ENCODE results near the gene TECRL.

Gene TECRL

DNA sequence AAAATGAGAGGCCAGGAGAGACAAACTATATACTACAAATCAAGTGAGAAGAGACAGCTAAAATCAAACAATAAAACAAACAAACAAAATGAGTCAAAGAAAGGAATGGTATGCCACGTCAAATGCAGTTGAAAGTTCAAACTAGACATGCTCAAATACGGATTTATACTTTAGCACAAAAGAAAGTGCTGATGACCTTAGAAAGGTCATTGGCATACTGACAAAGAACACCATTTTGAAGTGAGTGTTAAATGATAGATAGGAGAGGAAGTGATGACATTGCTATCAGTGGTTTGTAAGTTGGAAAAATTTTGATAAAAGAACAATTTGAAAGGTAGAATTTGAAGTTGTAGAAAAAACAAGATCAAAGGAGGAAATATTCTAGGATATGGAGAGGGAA is 55.3 kb downstream of the TECRL start:
- Histone ChIP-seq H3K4me1 (ENCODE audit: control insufficient read depth in 1 of 2, insufficient read depth in 1 of 2, low read depth in 1 of 2, low read length in 1 of 2) (no peaks in the 10 kb centered on the region), H3K4me3 (ENCODE audit: low read depth in 1 of 2, low read length in 1 of 2) (no peak overlapping the region), H3K9me3 (no peaks in the 10 kb centered on the region), H3K36me3 (no peaks in the 10 kb centered on the region), H3K27ac (no peak overlapping the region), H3K27me3 (no peaks in the 10 kb centered on the region)
- TF ChIP-seq, protein P1, sequence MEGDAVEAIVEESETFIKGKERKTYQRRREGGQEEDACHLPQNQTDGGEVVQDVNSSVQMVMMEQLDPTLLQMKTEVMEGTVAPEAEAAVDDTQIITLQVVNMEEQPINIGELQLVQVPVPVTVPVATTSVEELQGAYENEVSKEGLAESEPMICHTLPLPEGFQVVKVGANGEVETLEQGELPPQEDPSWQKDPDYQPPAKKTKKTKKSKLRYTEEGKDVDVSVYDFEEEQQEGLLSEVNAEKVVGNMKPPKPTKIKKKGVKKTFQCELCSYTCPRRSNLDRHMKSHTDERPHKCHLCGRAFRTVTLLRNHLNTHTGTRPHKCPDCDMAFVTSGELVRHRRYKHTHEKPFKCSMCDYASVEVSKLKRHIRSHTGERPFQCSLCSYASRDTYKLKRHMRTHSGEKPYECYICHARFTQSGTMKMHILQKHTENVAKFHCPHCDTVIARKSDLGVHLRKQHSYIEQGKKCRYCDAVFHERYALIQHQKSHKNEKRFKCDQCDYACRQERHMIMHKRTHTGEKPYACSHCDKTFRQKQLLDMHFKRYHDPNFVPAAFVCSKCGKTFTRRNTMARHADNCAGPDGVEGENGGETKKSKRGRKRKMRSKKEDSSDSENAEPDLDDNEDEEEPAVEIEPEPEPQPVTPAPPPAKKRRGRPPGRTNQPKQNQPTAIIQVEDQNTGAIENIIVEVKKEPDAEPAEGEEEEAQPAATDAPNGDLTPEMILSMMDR (IDR thresholded peaks at IDR 0.05), result no peak

DNA sequence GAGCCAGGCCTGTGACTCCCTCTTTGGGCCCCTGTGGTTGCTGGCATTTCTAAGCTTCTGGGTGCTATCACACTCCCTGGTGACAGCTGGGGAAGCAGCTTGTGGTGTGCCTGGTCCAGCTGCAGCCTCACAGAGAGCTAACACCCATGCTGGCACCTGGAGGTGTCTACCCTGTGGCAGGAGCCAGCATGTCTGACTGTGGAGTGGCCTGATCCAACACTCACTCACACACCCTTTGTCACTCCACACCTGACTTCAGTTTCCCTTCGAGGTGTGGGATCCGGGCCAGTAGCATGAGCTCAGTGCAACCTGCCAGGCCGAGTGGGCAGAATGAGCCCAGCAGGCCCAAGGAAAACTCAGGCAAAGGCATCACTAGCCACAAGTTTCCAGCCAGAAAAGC is 67.5 kb downstream of the TECRL start:
- Histone ChIP-seq H3K4me3 (ENCODE audit: low read depth in 1 of 2, low read length in 1 of 2) (no peak overlapping the region), H3K27me3 (no peaks in the 10 kb centered on the region), H3K9me3 (no peaks in the 10 kb centered on the region), H3K4me1 (ENCODE audit: control insufficient read depth in 1 of 2, insufficient read depth in 1 of 2, low read depth in 1 of 2, low read length in 1 of 2) (no peaks in the 10 kb centered on the region), H3K27ac (no peak overlapping the region), H3K36me3 (no peaks in the 10 kb centered on the region)
- TF ChIP-seq, protein P1 (IDR thresholded peaks at IDR 0.05), result no peak

DNA sequence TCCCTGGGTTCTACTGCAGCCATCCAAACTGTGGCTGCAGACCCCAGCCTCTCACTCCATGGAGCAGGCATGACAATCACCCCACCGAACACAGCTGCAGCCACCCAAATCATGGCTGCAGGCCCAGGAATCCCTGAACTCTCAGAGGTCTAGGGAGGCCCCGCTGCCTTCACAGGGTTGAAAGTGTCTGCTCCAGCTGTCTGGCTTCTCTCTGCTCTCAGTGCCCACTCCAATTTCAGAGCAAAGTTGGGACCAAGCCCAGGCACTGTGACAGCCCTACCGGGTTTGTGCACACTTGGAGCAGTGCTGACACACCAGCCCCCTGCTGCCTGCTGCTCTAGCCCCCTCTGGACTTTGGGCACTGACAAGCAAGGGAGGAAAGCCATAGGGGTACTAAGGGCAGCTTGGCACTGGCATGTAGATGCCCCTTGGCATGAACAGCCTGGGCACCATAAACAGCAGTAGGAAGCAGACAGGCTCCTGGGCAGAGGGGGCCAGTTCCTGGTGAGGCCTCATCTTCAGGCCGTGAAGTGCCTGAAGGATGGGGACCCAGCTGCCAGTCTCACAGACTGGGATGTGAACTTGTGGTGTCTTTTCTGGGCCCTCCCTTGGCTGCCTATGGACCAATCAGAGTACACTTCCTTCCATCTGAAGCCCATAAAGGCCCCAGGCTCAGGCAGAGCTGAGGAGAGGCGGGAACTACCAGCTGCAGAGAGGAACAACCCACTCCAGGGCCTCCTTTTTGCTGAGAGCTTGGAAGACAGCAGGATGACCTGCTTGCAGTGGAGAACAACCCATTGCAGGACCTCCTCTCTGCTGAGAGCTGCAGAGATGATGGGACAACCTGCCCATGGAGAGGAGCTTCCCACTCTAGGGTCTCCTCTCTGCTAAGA is 68.8 kb downstream of the TECRL start:
- H3K4me1 ChIP-seq (ENCODE audit: control insufficient read depth in 1 of 2, insufficient read depth in 1 of 2, low read depth in 1 of 2, low read length in 1 of 2), result no peaks in the 10 kb centered on the region
- TF ChIP-seq, protein P1 (IDR thresholded peaks at IDR 0.05), result no peak
- no peak overlapping the region for H3K27ac ChIP-seq
- H3K4me3 ChIP-seq (ENCODE audit: low read depth in 1 of 2, low read length in 1 of 2), result no peak overlapping the region
- no peaks in the 10 kb centered on the region for H3K9me3 ChIP-seq
- no peaks in the 10 kb centered on the region for H3K27me3 ChIP-seq
- H3K36me3 ChIP-seq, result no peaks in the 10 kb centered on the region

DNA sequence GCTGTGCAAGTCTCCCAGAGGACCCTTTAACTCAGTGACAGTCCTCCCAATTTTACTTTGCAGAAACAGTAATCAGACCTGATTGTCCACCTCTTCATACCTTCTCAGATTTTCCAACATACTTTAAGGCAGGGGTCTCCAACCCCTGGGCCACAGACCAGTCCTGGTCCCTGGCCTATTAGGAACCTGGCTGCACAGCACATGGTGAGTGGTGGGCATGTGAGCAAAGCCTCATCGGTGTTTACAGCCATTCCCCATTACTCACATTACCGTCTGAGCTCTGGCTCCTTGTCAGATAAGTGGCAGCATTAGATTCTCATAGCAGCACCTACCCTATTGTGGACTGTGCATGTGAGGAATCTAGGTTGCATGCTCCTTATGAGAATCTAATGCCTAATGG is 74.3 kb downstream of the TECRL start:
- Histone ChIP-seq H3K27me3 (no peaks in the 10 kb centered on the region), H3K4me3 (ENCODE audit: low read depth in 1 of 2, low read length in 1 of 2) (no peak overlapping the region), H3K27ac (no peak overlapping the region), H3K9me3 (no peaks in the 10 kb centered on the region), H3K36me3 (no peaks in the 10 kb centered on the region), H3K4me1 (ENCODE audit: control insufficient read depth in 1 of 2, insufficient read depth in 1 of 2, low read depth in 1 of 2, low read length in 1 of 2) (no peaks in the 10 kb centered on the region)
- TF ChIP-seq, protein P1 (IDR thresholded peaks at IDR 0.05), result no peak

DNA sequence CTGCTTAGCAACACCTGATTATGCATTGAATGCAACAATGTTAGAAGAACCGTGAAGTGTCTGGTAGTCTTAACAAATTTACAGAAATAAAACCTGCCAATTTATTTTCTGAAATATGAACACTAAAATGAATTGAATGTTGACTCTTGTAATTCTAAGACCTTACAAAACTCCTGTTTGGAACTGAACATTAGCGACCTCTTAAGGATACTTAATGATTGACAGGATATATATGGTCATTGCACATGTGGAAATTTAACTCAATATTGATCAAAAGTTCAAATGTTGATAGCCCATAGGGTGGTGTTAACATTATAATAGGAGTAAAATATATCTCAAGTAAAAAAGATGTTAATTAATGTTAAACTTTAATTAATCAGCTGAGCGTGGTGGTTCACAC is 79.1 kb downstream of the TECRL start:
- Histone ChIP-seq H3K27me3 (no peaks in the 10 kb centered on the region), H3K9me3 (no peaks in the 10 kb centered on the region), H3K4me3 (ENCODE audit: low read depth in 1 of 2, low read length in 1 of 2) (no peak overlapping the region), H3K4me1 (ENCODE audit: control insufficient read depth in 1 of 2, insufficient read depth in 1 of 2, low read depth in 1 of 2, low read length in 1 of 2) (no peaks in the 10 kb centered on the region), H3K27ac (no peak overlapping the region), H3K36me3 (no peaks in the 10 kb centered on the region)
- TF ChIP-seq, protein P1 (IDR thresholded peaks at IDR 0.05), result no peak
